Activated naive CD4-positive, alpha-beta T cell treated with anti-CD3 and anti-CD28 coated beads, Interleukin-2, amount 10 ng/mL, durations not matched to agents 7 days and 5 days (primary cell): ENCODE data around the gene MLLT6.
A peak's percentile ranks its signal among the peaks of the same experiment; 100 is the strongest.

ENCODE experiments used
- CTCF ChIA-PET: fragments of 350-600 bp; sonication (Branson Sonifier 250); formaldehyde crosslinking; loops from one replicate; lab custom pipeline; 2021; ENCODE audit warnings: antibody characterized with exemption; lab: Charles Lee
- DNase-seq: peaks from one replicate; pipeline ENCODE4 v3.0.0-alpha.2; 2020
- H3K27ac Mint-ChIP-seq: one replicate; pipeline ENCODE4 v1.8.0; 2021; ENCODE audit warnings: mild to moderate bottlenecking, moderate library complexity, mixed read lengths
- H3K27me3 Mint-ChIP-seq: one replicate; pipeline ENCODE4 v1.8.0; 2021; ENCODE audit warnings: mild to moderate bottlenecking, mixed read lengths
- H3K36me3 Mint-ChIP-seq: one replicate; pipeline ENCODE4 v1.8.0; 2021; ENCODE audit warnings: mixed read lengths
- H3K4me1 Mint-ChIP-seq: one replicate; pipeline ENCODE4 v1.8.0; 2021; ENCODE audit warnings: mixed read lengths
- H3K4me3 Mint-ChIP-seq: one replicate; pipeline ENCODE4 v1.8.0; 2021; ENCODE audit warnings: mild to moderate bottlenecking, moderate library complexity, mixed read lengths
- H3K9me3 Mint-ChIP-seq: one replicate; pipeline ENCODE4 v1.8.0; 2021; ENCODE audit warnings: mixed read lengths

The MLLT6 gene

GRCh38 chr17:38741921-38742410 is 36.9 kb downstream of the MLLT6 start:
- Mint-ChIP-seq H3K36me3 (no peaks in the 10 kb centered on the region), H3K27ac (no peak overlapping the region), H3K4me1 (peaks cover 22% of the 10 kb centered on the region), H3K9me3 (no peaks in the 10 kb centered on the region), H3K4me3 (no peak overlapping the region), H3K27me3 (peaks cover 86% of the 10 kb centered on the region)
- CTCF ChIA-PET: interaction anchor here (1.1 kb wide), 1 partner anchor 10 kb away, joined by 3 read pairs; no protein-coding TSS in a partner anchor
- DNase-seq: no peak

- DNase-seq: peak; percentile 43
- CTCF ChIA-PET: interaction anchor here (0.7 to 1.1 kb wide), 2 partner anchors 11 to 89 kb away, joined by 3 to 4 read pairs; no protein-coding TSS in a partner anchor
- Mint-ChIP-seq H3K4me1 (peaks cover 22% of the 10 kb centered on the region), H3K9me3 (no peaks in the 10 kb centered on the region), H3K27me3 (peaks cover 93% of the 10 kb centered on the region), H3K36me3 (no peaks in the 10 kb centered on the region), H3K4me3 (no peak overlapping the region), H3K27ac (peak overlapping the region; percentile 50)
These were observed 37.6 kb downstream of the MLLT6 start for GRCh38 chr17:38742411-38743308.

- Mint-ChIP-seq H3K27ac (no peak overlapping the region), H3K4me3 (no peak overlapping the region), H3K36me3 (no peaks in the 10 kb centered on the region), H3K4me1 (peaks cover 26% of the 10 kb centered on the region), H3K9me3 (no peaks in the 10 kb centered on the region), H3K27me3 (peaks cover 95% of the 10 kb centered on the region)
- DNase-seq: no peak
- CTCF ChIA-PET: no interaction called here
These were observed 38.6 kb downstream of the MLLT6 start for GRCh38 chr17:38743556-38744171.

GRCh38 chr17:38745545-38745944 is 40.5 kb downstream of the MLLT6 start:
- CTCF ChIA-PET: interaction anchor here (0.9 to 2.7 kb wide), 2 partner anchors 9 to 11 kb away, joined by 3 to 9 read pairs; no protein-coding TSS in a partner anchor
- Mint-ChIP-seq H3K4me1 (peaks cover 41% of the 10 kb centered on the region), H3K4me3 (no peak overlapping the region), H3K36me3 (no peaks in the 10 kb centered on the region), H3K9me3 (no peaks in the 10 kb centered on the region), H3K27ac (no peak overlapping the region), H3K27me3 (peaks cover 97% of the 10 kb centered on the region)
- no peak for DNase-seq

- Mint-ChIP-seq H3K4me3 (peak overlapping the region; percentile 56), H3K27me3 (peaks cover 97% of the 10 kb centered on the region), H3K9me3 (no peaks in the 10 kb centered on the region), H3K27ac (no peak overlapping the region), H3K4me1 (peaks cover 47% of the 10 kb centered on the region), H3K36me3 (no peaks in the 10 kb centered on the region)
- no peak for DNase-seq
- CTCF ChIA-PET: interaction anchor here (2.7 kb wide), 1 partner anchor 12 kb away, joined by 9 read pairs; no protein-coding TSS in a partner anchor
These were observed 41.2 kb downstream of the MLLT6 start for GRCh38 chr17:38746004-38746848.

- CTCF ChIA-PET: interaction anchor here (2.7 kb wide), 1 partner anchor 12 kb away, joined by 9 read pairs; no protein-coding TSS in a partner anchor
- Mint-ChIP-seq H3K9me3 (no peaks in the 10 kb centered on the region), H3K4me1 (peaks cover 54% of the 10 kb centered on the region), H3K27ac (no peak overlapping the region), H3K4me3 (peak overlapping the region; percentile 56), H3K27me3 (peaks cover 97% of the 10 kb centered on the region), H3K36me3 (peaks cover 3% of the 10 kb centered on the region)
- DNase-seq: no peak
These were observed 41.9 kb downstream of the MLLT6 start for GRCh38 chr17:38746849-38747462.

- peak; percentile 52 for DNase-seq
These were observed 42.5 kb downstream of the MLLT6 start for GRCh38 chr17:38747463-38748148.

GRCh38 chr17:38748149-38748891 is 43.2 kb downstream of the MLLT6 start, which contains the start of gene PCGF2:
PCGF2 (minus strand) TSS chr17:38748336; CDS start chr17:38740402, 7,934 bp downstream.
- CTCF ChIA-PET: interaction anchor here (1.1 kb wide), 1 partner anchor 13 kb away, joined by 3 read pairs; no protein-coding TSS in a partner anchor
- no peak for DNase-seq
- Mint-ChIP-seq H3K27me3 (peaks cover 90% of the 10 kb centered on the region), H3K4me3 (peak within 1 kb of the TSS; percentile 68), H3K36me3 (peaks cover 5% of the 10 kb centered on the region), H3K9me3 (no peaks in the 10 kb centered on the region), H3K4me1 (peaks cover 51% of the 10 kb centered on the region), H3K27ac (no peak within 1 kb of the TSS)

More at GRCh38 chr17:38747463-38748148, 42.5 kb downstream of the MLLT6 start:
- Mint-ChIP-seq H3K9me3 (no peaks in the 10 kb centered on the region), H3K27ac (no peak overlapping the region), H3K4me1 (peaks cover 52% of the 10 kb centered on the region), H3K4me3 (peak overlapping the region; percentile 68), H3K27me3 (peaks cover 94% of the 10 kb centered on the region), H3K36me3 (peaks cover 4% of the 10 kb centered on the region)
- CTCF ChIA-PET: no interaction called here

- CTCF ChIA-PET: interaction anchor here (1.1 kb wide), 1 partner anchor 14 kb away, joined by 3 read pairs; no protein-coding TSS in a partner anchor
- H3K36me3 Mint-ChIP-seq: peaks cover 8% of the 10 kb centered on the region
- H3K9me3 Mint-ChIP-seq: no peaks in the 10 kb centered on the region
- H3K4me1 Mint-ChIP-seq: peaks cover 54% of the 10 kb centered on the region
- no peak for DNase-seq
- H3K4me3 Mint-ChIP-seq: peak overlapping the region; percentile 61
- H3K27me3 Mint-ChIP-seq: peaks cover 84% of the 10 kb centered on the region
- no peak overlapping the region for H3K27ac Mint-ChIP-seq
These were observed 43.8 kb downstream of the MLLT6 start for GRCh38 chr17:38748892-38749222.

GRCh38 chr17:38749223-38750043 is 44.4 kb downstream of the MLLT6 start:
- peaks cover 10% of the 10 kb centered on the region for H3K36me3 Mint-ChIP-seq
- no peaks in the 10 kb centered on the region for H3K9me3 Mint-ChIP-seq
- H3K27ac Mint-ChIP-seq: no peak overlapping the region
- CTCF ChIA-PET: interaction anchor here (1.1 kb wide), 1 partner anchor 14 kb away, joined by 3 read pairs; no protein-coding TSS in a partner anchor
- H3K4me3 Mint-ChIP-seq: peak overlapping the region; percentile 61
- DNase-seq: no peak
- peaks cover 56% of the 10 kb centered on the region for H3K4me1 Mint-ChIP-seq
- H3K27me3 Mint-ChIP-seq: peaks cover 79% of the 10 kb centered on the region

GRCh38 chr17:38750044-38750311 is 44.9 kb downstream of the MLLT6 start:
- H3K27ac Mint-ChIP-seq: no peak overlapping the region
- peaks cover 73% of the 10 kb centered on the region for H3K27me3 Mint-ChIP-seq
- peaks cover 14% of the 10 kb centered on the region for H3K36me3 Mint-ChIP-seq
- H3K9me3 Mint-ChIP-seq: no peaks in the 10 kb centered on the region
- H3K4me1 Mint-ChIP-seq: peaks cover 60% of the 10 kb centered on the region
- CTCF ChIA-PET: interaction anchor here (1.2 kb wide), 1 partner anchor 73 kb away, joined by 3 read pairs; no protein-coding TSS in a partner anchor
- peak overlapping the region; percentile 93 for H3K4me3 Mint-ChIP-seq
- no peak for DNase-seq
